Hepatocyte (in vitro differentiated cells): Measurements from ENCODE around the gene FREM3.

Experiments used
- EZH2 ChIP-seq: fragments of 200-600 bp; sonication (generic); IDR thresholded peaks from 2 replicates; pipeline ENCODE4 v1.6.1; 2016; ENCODE audit warnings: antibody characterized with exemption, mild to moderate bottlenecking, borderline replicate concordance
- EZH2phosphoT487 ChIP-seq: fragments of 200-600 bp; sonication (generic); IDR thresholded peaks from one replicate; pipeline ENCODE4 v1.6.1; 2018; ENCODE audit warnings: antibody characterized with exemption, mild to moderate bottlenecking, low read depth, moderate library complexity; ENCODE audit not compliant: unreplicated experiment, severe bottlenecking
- TF ChIP-seq, protein P1 (sequence below): fragments of 200-600 bp; sonication (generic); IDR thresholded peaks from 2 replicates; pipeline ENCODE4 v1.5.1; 2016; ENCODE audit warnings: antibody characterized with exemption, mild to moderate bottlenecking; ENCODE audit not compliant: poor library complexity

DNA sequence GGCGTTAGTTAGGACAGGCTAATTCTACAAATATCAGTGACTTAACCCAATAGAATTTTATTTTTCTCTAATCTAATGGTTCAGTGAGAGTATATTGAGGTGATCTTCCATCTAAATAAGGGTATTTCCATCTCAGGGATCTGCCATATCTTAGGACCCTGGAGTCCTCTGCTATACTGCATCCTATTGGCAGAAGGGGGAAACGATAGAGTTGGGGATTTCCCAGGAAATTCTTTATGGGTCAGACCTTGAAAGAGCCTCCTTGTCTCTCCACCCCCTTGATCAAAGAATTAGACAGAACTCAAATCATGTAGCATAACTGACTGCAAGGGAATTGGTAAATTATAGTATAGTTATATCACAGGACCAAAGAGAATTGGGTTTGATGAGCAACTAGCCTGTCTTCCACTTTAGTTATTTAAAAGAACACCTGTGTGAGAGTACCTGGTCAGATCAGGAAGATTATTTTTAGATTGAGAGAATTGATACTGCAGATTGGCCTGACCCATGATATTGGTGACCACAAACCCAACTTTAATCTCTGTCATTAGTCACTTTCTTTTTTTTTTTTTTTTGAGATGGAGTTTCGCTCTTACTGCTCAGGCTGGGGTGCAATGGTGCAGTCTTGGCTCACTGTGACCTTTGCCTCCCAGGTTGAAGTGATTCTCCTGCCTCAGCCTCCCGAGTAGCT lies 161.4 kb downstream of the FREM3 start:
- TF ChIP-seq, protein P1, sequence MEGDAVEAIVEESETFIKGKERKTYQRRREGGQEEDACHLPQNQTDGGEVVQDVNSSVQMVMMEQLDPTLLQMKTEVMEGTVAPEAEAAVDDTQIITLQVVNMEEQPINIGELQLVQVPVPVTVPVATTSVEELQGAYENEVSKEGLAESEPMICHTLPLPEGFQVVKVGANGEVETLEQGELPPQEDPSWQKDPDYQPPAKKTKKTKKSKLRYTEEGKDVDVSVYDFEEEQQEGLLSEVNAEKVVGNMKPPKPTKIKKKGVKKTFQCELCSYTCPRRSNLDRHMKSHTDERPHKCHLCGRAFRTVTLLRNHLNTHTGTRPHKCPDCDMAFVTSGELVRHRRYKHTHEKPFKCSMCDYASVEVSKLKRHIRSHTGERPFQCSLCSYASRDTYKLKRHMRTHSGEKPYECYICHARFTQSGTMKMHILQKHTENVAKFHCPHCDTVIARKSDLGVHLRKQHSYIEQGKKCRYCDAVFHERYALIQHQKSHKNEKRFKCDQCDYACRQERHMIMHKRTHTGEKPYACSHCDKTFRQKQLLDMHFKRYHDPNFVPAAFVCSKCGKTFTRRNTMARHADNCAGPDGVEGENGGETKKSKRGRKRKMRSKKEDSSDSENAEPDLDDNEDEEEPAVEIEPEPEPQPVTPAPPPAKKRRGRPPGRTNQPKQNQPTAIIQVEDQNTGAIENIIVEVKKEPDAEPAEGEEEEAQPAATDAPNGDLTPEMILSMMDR, result no peak
- TF ChIP-seq EZH2phosphoT487, result no peak
- no peak for TF ChIP-seq EZH2
